Gastrocnemius medialis (tissue), 4 donors: ENCODE data around the gene SSTR4.

Experiments
- POLR2A ChIP-seq, 2 donors: fragments of 450-650 bp; IDR thresholded peaks; one replicate each; pipeline ENCODE4 v1.6.1; 2017; ENCODE audit warnings: antibody characterized with exemption in 2 of 2, mild to moderate bottlenecking in 2 of 2, moderate library complexity in 2 of 2
- TF ChIP-seq, protein P1 (sequence below), 5 experiments: fragments of 450-650 bp in 3 of 5; fragments of 200-600 bp in 2 of 5; sonication (generic) in 2 of 5; IDR thresholded peaks in 4 of 5; conservative IDR thresholded peaks in 1 of 5; 1 replicate in 4 of 5; 2 replicates in 1 of 5; pipeline ENCODE4 v1.5.1; 2016 to 2019; ENCODE audit warnings: antibody characterized with exemption in 5 of 5, mild to moderate bottlenecking in 3 of 5, moderate library complexity in 3 of 5

- TF ChIP-seq, protein P1, sequence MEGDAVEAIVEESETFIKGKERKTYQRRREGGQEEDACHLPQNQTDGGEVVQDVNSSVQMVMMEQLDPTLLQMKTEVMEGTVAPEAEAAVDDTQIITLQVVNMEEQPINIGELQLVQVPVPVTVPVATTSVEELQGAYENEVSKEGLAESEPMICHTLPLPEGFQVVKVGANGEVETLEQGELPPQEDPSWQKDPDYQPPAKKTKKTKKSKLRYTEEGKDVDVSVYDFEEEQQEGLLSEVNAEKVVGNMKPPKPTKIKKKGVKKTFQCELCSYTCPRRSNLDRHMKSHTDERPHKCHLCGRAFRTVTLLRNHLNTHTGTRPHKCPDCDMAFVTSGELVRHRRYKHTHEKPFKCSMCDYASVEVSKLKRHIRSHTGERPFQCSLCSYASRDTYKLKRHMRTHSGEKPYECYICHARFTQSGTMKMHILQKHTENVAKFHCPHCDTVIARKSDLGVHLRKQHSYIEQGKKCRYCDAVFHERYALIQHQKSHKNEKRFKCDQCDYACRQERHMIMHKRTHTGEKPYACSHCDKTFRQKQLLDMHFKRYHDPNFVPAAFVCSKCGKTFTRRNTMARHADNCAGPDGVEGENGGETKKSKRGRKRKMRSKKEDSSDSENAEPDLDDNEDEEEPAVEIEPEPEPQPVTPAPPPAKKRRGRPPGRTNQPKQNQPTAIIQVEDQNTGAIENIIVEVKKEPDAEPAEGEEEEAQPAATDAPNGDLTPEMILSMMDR (IDR thresholded peaks at IDR 0.05 in 4 of 5, conservative IDR thresholded peaks at IDR 0.05 in 1 of 5): no peak
- no peak for TF ChIP-seq POLR2A (IDR thresholded peaks at IDR 0.05)
Observed at GRCh38 chr20:23081263-23081819, 46.2 kb downstream of the SSTR4 start.
